K562 (cell line): Measurements from ENCODE around the gene CORT. TPM values are rescaled to one million over a fixed set of nuclear protein-coding genes. Genes with fewer than 3 reads are reported as not detected.

Experiments
- CBX8 ChIP-seq: fragments of 200-600 bp; sonication (generic); IDR thresholded peaks from 2 replicates; pipeline ENCODE4 v1.6.1; 2012; ENCODE audit warnings: borderline replicate concordance, mixed run types, low read depth, mild to moderate bottlenecking, moderate library complexity, mixed read lengths, low read length, control low read depth, inconsistent platforms; ENCODE audit not compliant: poor library complexity, severe bottlenecking; ENCODE audit errors: extremely low read depth
- ELF4 ChIP-seq: fragments of 450-650 bp; formaldehyde crosslinking; IDR thresholded peaks from 2 replicates; pipeline ENCODE4 v1.4.0; 2022; ENCODE audit warnings: missing genetic modification characterization
- FOXK2 ChIP-seq, 2 experiments: fragments of 450-650 bp; IDR thresholded peaks in 1 of 2; conservative IDR thresholded peaks in 1 of 2; 2 replicates each; pipeline ENCODE4 v1.6.1; 2016; ENCODE audit warnings: low read depth in 2 of 2, mild to moderate bottlenecking in 1 of 2
- PHB2 ChIP-seq: fragments of 450-650 bp; IDR thresholded peaks from 2 replicates; pipeline ENCODE4 v1.6.1; 2017; ENCODE audit warnings: low read depth
- SRSF1 ChIP-seq: fragments of 200-400 bp; formaldehyde crosslinking; IDR thresholded peaks from 2 replicates; pipeline ENCODE4 v1.6.1; 2017; ENCODE audit warnings: mild to moderate bottlenecking, low read depth, low read length, moderate library complexity
- ZBTB2 ChIP-seq: fragments of 450-650 bp; IDR thresholded peaks from 2 replicates; pipeline ENCODE4 v1.6.1; 2016; ENCODE audit warnings: antibody characterized with exemption
- ZFP1 ChIP-seq: fragments of 450-650 bp; formaldehyde crosslinking; IDR thresholded peaks from 2 replicates; pipeline ENCODE4 v1.4.0; 2020; ENCODE audit warnings: mild to moderate bottlenecking, mixed read lengths
- ZNF41 ChIP-seq: fragments of 250-450 bp; sonication (Bioruptor Pico); conservative IDR thresholded peaks from 2 replicates; pipeline ENCODE4 v1.4.0; 2020; ENCODE audit warnings: mild to moderate bottlenecking
- ZNF583 ChIP-seq: fragments of 250-450 bp; sonication (Bioruptor Pico); IDR thresholded peaks from 2 replicates; pipeline ENCODE4 v1.4.0; 2020
- polyA plus RNA-seq, 8 experiments: library from polyadenylated mRNA; depleted of rRNA in 4 of 8; stranded (reverse) in 5 of 8; unstranded in 3 of 8; fragments of >200 nt; fragmentation: Nextera tagmentation in 2 of 8; fragmentation: Illumina TruSeq in 1 of 8; extraction: Ambion mirVana in 2 of 8; extraction: Trizol in 1 of 8; gene quantifications; 2 replicates each; pipeline versions ENCODE4 v1.2.1 to v1.2.3, GENCODE V29; 2011 to 2014; ENCODE audit warnings: inconsistent platforms in 1 of 8, missing spikeins in 1 of 8
- total RNA-seq, 7 experiments: library from RNA; depleted of rRNA in 6 of 7; stranded (reverse); fragments of >200 nt in 6 of 7; fragmentation: Illumina TruSeq in 2 of 7; extraction: Trizol in 2 of 7; gene quantifications; 2 replicates each; pipeline versions ENCODE4 v1.2.1 to v1.2.3, GENCODE V29; 2011 to 2021; ENCODE audit warnings: low replicate concordance in 1 of 7
- TF ChIP-seq, protein P1 (sequence below), 2 experiments: fragments of 450-650 bp in 1 of 2; sonication (generic) in 1 of 2; formaldehyde crosslinking in 1 of 2; IDR thresholded peaks; 2 replicates each; pipeline versions ENCODE4 v1.7.1 to v1.9.0; 2016 to 2022; ENCODE audit warnings: inconsistent platforms in 1 of 2, mild to moderate bottlenecking in 1 of 2, missing genetic modification reagents in 1 of 2
- TF ChIP-seq, protein P2 (sequence below): fragments of 250-450 bp; sonication (Bioruptor Pico); IDR thresholded peaks from 2 replicates; pipeline ENCODE4 v1.5.1; 2021; ENCODE audit warnings: mild to moderate bottlenecking

The CORT gene
- total and polyA plus RNA-seq, 9 of the 15 experiments (the other 6 are each of a cell fraction or from before 2014, with no cell fraction given) = 0.08 to 0.54 (median 0.13) TPM; not detected in 5

- TF ChIP-seq, protein P1, sequence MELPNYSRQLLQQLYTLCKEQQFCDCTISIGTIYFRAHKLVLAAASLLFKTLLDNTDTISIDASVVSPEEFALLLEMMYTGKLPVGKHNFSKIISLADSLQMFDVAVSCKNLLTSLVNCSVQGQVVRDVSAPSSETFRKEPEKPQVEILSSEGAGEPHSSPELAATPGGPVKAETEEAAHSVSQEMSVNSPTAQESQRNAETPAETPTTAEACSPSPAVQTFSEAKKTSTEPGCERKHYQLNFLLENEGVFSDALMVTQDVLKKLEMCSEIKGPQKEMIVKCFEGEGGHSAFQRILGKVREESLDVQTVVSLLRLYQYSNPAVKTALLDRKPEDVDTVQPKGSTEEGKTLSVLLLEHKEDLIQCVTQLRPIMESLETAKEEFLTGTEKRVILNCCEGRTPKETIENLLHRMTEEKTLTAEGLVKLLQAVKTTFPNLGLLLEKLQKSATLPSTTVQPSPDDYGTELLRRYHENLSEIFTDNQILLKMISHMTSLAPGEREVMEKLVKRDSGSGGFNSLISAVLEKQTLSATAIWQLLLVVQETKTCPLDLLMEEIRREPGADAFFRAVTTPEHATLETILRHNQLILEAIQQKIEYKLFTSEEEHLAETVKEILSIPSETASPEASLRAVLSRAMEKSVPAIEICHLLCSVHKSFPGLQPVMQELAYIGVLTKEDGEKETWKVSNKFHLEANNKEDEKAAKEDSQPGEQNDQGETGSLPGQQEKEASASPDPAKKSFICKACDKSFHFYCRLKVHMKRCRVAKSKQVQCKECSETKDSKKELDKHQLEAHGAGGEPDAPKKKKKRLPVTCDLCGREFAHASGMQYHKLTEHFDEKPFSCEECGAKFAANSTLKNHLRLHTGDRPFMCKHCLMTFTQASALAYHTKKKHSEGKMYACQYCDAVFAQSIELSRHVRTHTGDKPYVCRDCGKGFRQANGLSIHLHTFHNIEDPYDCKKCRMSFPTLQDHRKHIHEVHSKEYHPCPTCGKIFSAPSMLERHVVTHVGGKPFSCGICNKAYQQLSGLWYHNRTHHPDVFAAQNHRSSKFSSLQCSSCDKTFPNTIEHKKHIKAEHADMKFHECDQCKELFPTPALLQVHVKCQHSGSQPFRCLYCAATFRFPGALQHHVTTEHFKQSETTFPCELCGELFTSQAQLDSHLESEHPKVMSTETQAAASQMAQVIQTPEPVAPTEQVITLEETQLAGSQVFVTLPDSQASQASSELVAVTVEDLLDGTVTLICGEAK (IDR thresholded peaks at IDR 0.05) = peak; percentile 67; the same call in 1 of the 2 replicates
- TF ChIP-seq, protein P1 (CRISPR knock-in tag; IDR thresholded peaks at IDR 0.05) = no peak
- TF ChIP-seq ZBTB2 (no peak; the same call in 1 of the 2 replicates), ZNF583 (CRISPR knock-in tag) (no peak), FOXK2 (conservative IDR thresholded peaks at IDR 0.05 in 1 of 2, IDR thresholded peaks at IDR 0.05 in 1 of 2; ENCODE audit: low read depth in 2 of 2) (peak in 1 of 2 experiments; percentile 55; a peak in 1 of 4 replicates), PHB2 (no peak; the same call in 1 of the 2 replicates), CBX8 (no peak), ELF4 (CRISPR knock-in tag) (0 out of 2 replicates have a peak, but pooled peaks have one; percentile 57), ZFP1 (no peak), ZNF41 (CRISPR knock-in tag) (no peak; the same call in 1 of the 2 replicates), SRSF1 (no peak)
- TF ChIP-seq, protein P2, sequence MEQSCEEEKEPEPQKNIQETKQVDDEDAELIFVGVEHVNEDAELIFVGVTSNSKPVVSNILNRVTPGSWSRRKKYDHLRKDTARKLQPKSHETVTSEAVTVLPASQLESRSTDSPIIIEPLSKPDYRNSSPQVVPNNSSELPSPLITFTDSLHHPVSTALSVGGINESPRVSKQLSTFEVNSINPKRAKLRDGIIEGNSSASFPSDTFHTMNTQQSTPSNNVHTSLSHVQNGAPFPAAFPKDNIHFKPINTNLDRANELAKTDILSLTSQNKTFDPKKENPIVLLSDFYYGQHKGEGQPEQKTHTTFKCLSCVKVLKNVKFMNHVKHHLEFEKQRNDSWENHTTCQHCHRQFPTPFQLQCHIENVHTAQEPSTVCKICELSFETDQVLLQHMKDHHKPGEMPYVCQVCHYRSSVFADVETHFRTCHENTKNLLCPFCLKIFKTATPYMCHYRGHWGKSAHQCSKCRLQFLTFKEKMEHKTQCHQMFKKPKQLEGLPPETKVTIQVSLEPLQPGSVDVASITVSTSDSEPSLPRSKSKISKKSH (CRISPR knock-in tag) = no peak
These were observed 25.0 kb downstream of the CORT start, which contains the start of gene PEX14 (continued) for GRCh38 chr1:10474613-10475507.
